PC-9 (cell line): ENCODE results near the gene MRPL55. TPM values are rescaled to one million over a fixed set of nuclear protein-coding genes. Genes with fewer than 3 reads are reported as not detected.

Experiments
- BruUV-seq: library from RNA; stranded (reverse); fragments of 400-500 nt; replicated peaks from 2 replicates; lab custom pipeline; 2021; lab: Mats Ljungman, UMichigan
- CTCF ChIA-PET: fragments of 300-600 bp; sonication (Branson Sonifier 250); formaldehyde crosslinking; loops from one replicate; lab custom pipeline; 2022; ENCODE audit warnings: antibody characterized with exemption; lab: Charles Lee
- POLR2A ChIA-PET: fragments of 300-600 bp; sonication (Branson Sonifier 250); formaldehyde crosslinking; loops from one replicate; lab custom pipeline; 2022; ENCODE audit warnings: antibody characterized with exemption; ENCODE audit not compliant: unreplicated experiment; lab: Charles Lee
- DNase-seq, 2 experiments: peaks; one replicate each; pipeline versions ENCODE4 v3.0.0 to v3.0.0-alpha.2; 2015 to 2022; ENCODE audit warnings: mixed read lengths in 1 of 2
- H2AFZ ChIP-seq: fragments of 200-600 bp; sonication (generic); 2 replicates; pipeline ENCODE4 v1.8.1; 2017; ENCODE audit warnings: antibody characterized with exemption
- H3F3A ChIP-seq: fragments of 200-600 bp; sonication (generic); 2 replicates; pipeline ENCODE4 v1.8.1; 2017; ENCODE audit warnings: antibody characterized with exemption, mild to moderate bottlenecking, low read depth; ENCODE audit not compliant: insufficient read depth
- H3K27ac ChIP-seq: fragments of 200-600 bp; sonication (generic); 2 replicates; pipeline ENCODE4 v1.6.1; 2016; ENCODE audit warnings: mixed run types
- H3K27me3 ChIP-seq: fragments of 200-600 bp; sonication (generic); 2 replicates; pipeline ENCODE4 v1.6.1; 2016; ENCODE audit warnings: low read depth, mixed run types; ENCODE audit not compliant: insufficient read depth
- H3K36me3 ChIP-seq: fragments of 200-600 bp; sonication (generic); 2 replicates; pipeline ENCODE4 v1.6.1; 2016; ENCODE audit warnings: low read depth, mixed run types
- H3K4me1 ChIP-seq: fragments of 200-600 bp; sonication (generic); replicated peaks from 2 replicates; pipeline ENCODE4 v1.6.1; 2016; ENCODE audit warnings: mixed run types; ENCODE audit not compliant: insufficient read depth
- H3K4me2 ChIP-seq: fragments of 200-600 bp; sonication (generic); 2 replicates; pipeline ENCODE4 v1.6.1; 2017; ENCODE audit warnings: mixed run types
- H3K4me3 ChIP-seq: fragments of 200-600 bp; sonication (generic); 2 replicates; pipeline ENCODE4 v1.6.1; 2016; ENCODE audit warnings: mixed run types
- H3K79me2 ChIP-seq: fragments of 200-600 bp; sonication (generic); 2 replicates; pipeline ENCODE4 v1.6.1; 2017; ENCODE audit warnings: low read depth, mixed run types
- H3K9me2 ChIP-seq: fragments of 200-600 bp; sonication (generic); 2 replicates; pipeline ENCODE4 v1.8.1; 2017; ENCODE audit warnings: mild to moderate bottlenecking; ENCODE audit not compliant: insufficient read depth
- H3K9me3 ChIP-seq: fragments of 200-600 bp; sonication (generic); 2 replicates; pipeline ENCODE4 v1.8.1; 2016; ENCODE audit warnings: low read depth; ENCODE audit not compliant: insufficient read depth
- H4K20me1 ChIP-seq: fragments of 200-600 bp; sonication (generic); 2 replicates; pipeline ENCODE4 v1.8.1; 2017; ENCODE audit not compliant: insufficient read depth
- EZH2 ChIP-seq: fragments of 200-600 bp; sonication (generic); IDR thresholded peaks from 2 replicates; pipeline ENCODE4 v1.8.0; 2017; ENCODE audit warnings: antibody characterized with exemption, low read depth
- intact Hi-C: fragments of 100-400 bp; cut with micrococcal nuclease; formaldehyde crosslinking; loops from one replicate; pipeline ENCODE4 v1.10.0; 2022; ENCODE audit not compliant: unreplicated experiment
- total RNA-seq: library from RNA; stranded (reverse); gene quantifications from 2 replicates; pipeline ENCODE4 v1.2.3, GENCODE V29; 2021
- TF ChIP-seq, protein P1 (sequence below): fragments of 200-600 bp; sonication (generic); conservative IDR thresholded peaks from 2 replicates; pipeline ENCODE4 v1.6.1; 2017; ENCODE audit warnings: mixed run types, antibody characterized with exemption, mild to moderate bottlenecking, moderate library complexity

MRPL55 gene
- total RNA-seq, 1 experiment from 2014 or later, result 81.0 TPM

GRCh38 chr1:228145463-228146416 lies 36.6 kb upstream of the MRPL55 start:
- no TSS peak for BruUV-seq

DNA sequence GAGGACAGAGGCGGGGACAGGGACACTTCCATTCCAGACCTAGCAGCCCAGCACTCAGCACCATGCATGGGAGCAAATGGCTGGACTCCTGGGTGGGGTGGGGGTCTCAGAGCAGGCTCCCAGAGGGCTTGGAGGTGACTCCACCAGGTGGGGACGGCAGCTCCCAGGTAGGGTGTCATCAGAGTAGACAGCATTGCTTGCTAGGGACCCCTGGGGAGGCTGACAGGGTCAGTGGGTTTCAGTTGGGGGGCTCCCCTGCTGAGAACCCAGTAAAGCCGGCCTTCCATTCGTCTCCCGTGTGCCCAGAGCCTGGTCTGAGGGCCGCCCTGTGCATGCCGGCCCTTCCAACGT lies 35.9 kb upstream of the MRPL55 start:
- intact Hi-C loops, result no loop called here
- peaks cover 27% of the 10 kb centered on the region for H4K20me1 ChIP-seq
- no peak for DNase-seq

More at GRCh38 chr1:228145463-228146416, 36.6 kb upstream of the MRPL55 start:
- ChIA-PET POLR2A (no interaction called here), CTCF (no interaction called here)
- Histone ChIP-seq H3F3A (no peaks in the 10 kb centered on the region), H3K79me2 (peaks cover 45% of the 10 kb centered on the region), H3K4me2 (no peak overlapping the region), H3K27me3 (no peaks in the 10 kb centered on the region), H3K27ac (no peak overlapping the region), H3K9me2 (no peaks in the 10 kb centered on the region), H3K4me1 (peaks cover 9% of the 10 kb centered on the region), H4K20me1 (peaks cover 27% of the 10 kb centered on the region), H3K36me3 (no peaks in the 10 kb centered on the region), H3K9me3 (no peaks in the 10 kb centered on the region), H2AFZ (no peak overlapping the region), H3K4me3 (no peak overlapping the region)
- TF ChIP-seq, protein P1, sequence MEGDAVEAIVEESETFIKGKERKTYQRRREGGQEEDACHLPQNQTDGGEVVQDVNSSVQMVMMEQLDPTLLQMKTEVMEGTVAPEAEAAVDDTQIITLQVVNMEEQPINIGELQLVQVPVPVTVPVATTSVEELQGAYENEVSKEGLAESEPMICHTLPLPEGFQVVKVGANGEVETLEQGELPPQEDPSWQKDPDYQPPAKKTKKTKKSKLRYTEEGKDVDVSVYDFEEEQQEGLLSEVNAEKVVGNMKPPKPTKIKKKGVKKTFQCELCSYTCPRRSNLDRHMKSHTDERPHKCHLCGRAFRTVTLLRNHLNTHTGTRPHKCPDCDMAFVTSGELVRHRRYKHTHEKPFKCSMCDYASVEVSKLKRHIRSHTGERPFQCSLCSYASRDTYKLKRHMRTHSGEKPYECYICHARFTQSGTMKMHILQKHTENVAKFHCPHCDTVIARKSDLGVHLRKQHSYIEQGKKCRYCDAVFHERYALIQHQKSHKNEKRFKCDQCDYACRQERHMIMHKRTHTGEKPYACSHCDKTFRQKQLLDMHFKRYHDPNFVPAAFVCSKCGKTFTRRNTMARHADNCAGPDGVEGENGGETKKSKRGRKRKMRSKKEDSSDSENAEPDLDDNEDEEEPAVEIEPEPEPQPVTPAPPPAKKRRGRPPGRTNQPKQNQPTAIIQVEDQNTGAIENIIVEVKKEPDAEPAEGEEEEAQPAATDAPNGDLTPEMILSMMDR, result no peak
- TF ChIP-seq EZH2, result no peak
- intact Hi-C loops, result no loop called here
- DNase-seq, result no peak

GRCh38 chr1:228144193-228144992 lies 35.3 kb upstream of the MRPL55 start:
- TF ChIP-seq, protein P1, result no peak
- TF ChIP-seq EZH2, result no peak
- CTCF ChIA-PET, result no interaction called here

More for the DNA sequence above, 35.9 kb upstream of the MRPL55 start:
- no peak overlapping the region for H2AFZ ChIP-seq
- no peak overlapping the region for H3K27ac ChIP-seq
- H3K27me3 ChIP-seq, result no peaks in the 10 kb centered on the region
- peaks cover 49% of the 10 kb centered on the region for H3K79me2 ChIP-seq
- H3K4me2 ChIP-seq, result no peak overlapping the region
- no peak for TF ChIP-seq EZH2
- TF ChIP-seq, protein P1, result no peak
- POLR2A ChIA-PET, result no interaction called here
- no peaks in the 10 kb centered on the region for H3K9me3 ChIP-seq
- H3K9me2 ChIP-seq, result no peaks in the 10 kb centered on the region
- peaks cover 9% of the 10 kb centered on the region for H3K4me1 ChIP-seq
- CTCF ChIA-PET, result no interaction called here
- BruUV-seq, result no TSS peak
- H3F3A ChIP-seq, result no peaks in the 10 kb centered on the region
- no peak overlapping the region for H3K4me3 ChIP-seq
- H3K36me3 ChIP-seq, result no peaks in the 10 kb centered on the region

More at GRCh38 chr1:228144193-228144992, 35.3 kb upstream of the MRPL55 start:
- no peaks in the 10 kb centered on the region for H3K36me3 ChIP-seq
- no peak overlapping the region for H3K4me2 ChIP-seq
- POLR2A ChIA-PET, result no interaction called here
- H4K20me1 ChIP-seq, result peaks cover 27% of the 10 kb centered on the region
- H3F3A ChIP-seq, result no peaks in the 10 kb centered on the region
- peaks cover 9% of the 10 kb centered on the region for H3K4me1 ChIP-seq
- DNase-seq, result no peak
- H3K27ac ChIP-seq, result no peak overlapping the region
- H3K4me3 ChIP-seq, result no peak overlapping the region
- no peak overlapping the region for H2AFZ ChIP-seq
- no TSS peak for BruUV-seq
- intact Hi-C loops, result no loop called here
- no peaks in the 10 kb centered on the region for H3K9me3 ChIP-seq
- H3K79me2 ChIP-seq, result peaks cover 49% of the 10 kb centered on the region
- H3K9me2 ChIP-seq, result no peaks in the 10 kb centered on the region
- H3K27me3 ChIP-seq, result no peaks in the 10 kb centered on the region
